Caco-2 (cell line): ENCODE results near the gene GRXCR2. TPM values are rescaled to one million over a fixed set of nuclear protein-coding genes. Genes with fewer than 3 reads are reported as not detected.
A peak's percentile ranks its signal among the peaks of the same experiment; 100 is the strongest.

ENCODE experiments used
- BruUV-seq: library from RNA; stranded (reverse); fragments of 400-500 nt; replicated peaks from 2 replicates; lab custom pipeline; 2021; lab: Mats Ljungman, UMichigan
- CTCF ChIA-PET: fragments of 300-600 bp; sonication (Branson Sonifier 250); formaldehyde crosslinking; loops from one replicate; lab custom pipeline; 2022; ENCODE audit warnings: antibody characterized with exemption; lab: Charles Lee
- POLR2A ChIA-PET: fragments of 300-600 bp; sonication (Branson Sonifier 250); formaldehyde crosslinking; loops from one replicate; lab custom pipeline; 2022; ENCODE audit warnings: antibody characterized with exemption; lab: Charles Lee
- DNase-seq, 2 experiments: peaks; one replicate each; pipeline versions ENCODE4 v3.0.0 to v3.0.0-alpha.2; 2020 to 2022
- H3K27me3 ChIP-seq: replicated peaks from 2 replicates; pipeline ENCODE4 v1.6.0; 2011; ENCODE audit warnings: low read length; ENCODE audit not compliant: control insufficient read depth, insufficient read depth
- H3K36me3 ChIP-seq: 2 replicates; pipeline ENCODE4 v1.5.1; 2011; ENCODE audit warnings: low read length; ENCODE audit not compliant: control insufficient read depth, insufficient read depth
- H3K4me1 ChIP-seq: fragments of 250-450 bp; sonication (Bioruptor Pico); 2 replicates; pipeline ENCODE4 v1.5.1; 2020; ENCODE audit warnings: mild to moderate bottlenecking
- H3K4me3 ChIP-seq: 2 replicates; pipeline ENCODE4 v1.5.1; 2011; ENCODE audit warnings: low read depth, mild to moderate bottlenecking, control low read depth, low read length
- H3K9me3 ChIP-seq: fragments of 250-450 bp; sonication (Bioruptor Pico); 2 replicates; pipeline ENCODE4 v1.5.1; 2020; ENCODE audit warnings: mild to moderate bottlenecking, moderate library complexity
- H3K27ac Mint-ChIP-seq: one replicate; pipeline ENCODE4 v1.8.0; 2022; ENCODE audit warnings: mixed read lengths; ENCODE audit not compliant: unreplicated experiment
- H3K27me3 Mint-ChIP-seq: one replicate; pipeline ENCODE4 v1.8.0; 2022; ENCODE audit warnings: mixed read lengths; ENCODE audit not compliant: insufficient read depth, unreplicated experiment
- H3K36me3 Mint-ChIP-seq: one replicate; pipeline ENCODE4 v1.8.0; 2022; ENCODE audit warnings: mild to moderate bottlenecking, mixed read lengths; ENCODE audit not compliant: insufficient read depth, unreplicated experiment
- H3K4me1 Mint-ChIP-seq: one replicate; pipeline ENCODE4 v1.8.0; 2022; ENCODE audit warnings: low read depth, mixed read lengths; ENCODE audit not compliant: unreplicated experiment
- H3K4me3 Mint-ChIP-seq: one replicate; pipeline ENCODE4 v1.8.0; 2022; ENCODE audit warnings: mild to moderate bottlenecking, moderate library complexity, mixed read lengths; ENCODE audit not compliant: unreplicated experiment
- H3K9me3 Mint-ChIP-seq: one replicate; pipeline ENCODE4 v1.8.0; 2022; ENCODE audit warnings: mixed read lengths; ENCODE audit not compliant: unreplicated experiment
- CTCF ChIP-seq, 2 experiments: fragments of 200-600 bp in 1 of 2; IDR thresholded peaks; 1 replicate in 1 of 2; 2 replicates in 1 of 2; pipeline versions ENCODE4 v1.5.1 to v1.8.0; 2011 to 2022; ENCODE audit warnings: antibody characterized with exemption in 1 of 2, control low read depth in 1 of 2, inconsistent platforms in 1 of 2, low read depth in 1 of 2, low read length in 1 of 2, mild to moderate bottlenecking in 1 of 2, moderate library complexity in 1 of 2; ENCODE audit not compliant: insufficient read depth in 1 of 2, severe bottlenecking in 1 of 2, unreplicated experiment in 1 of 2
- intact Hi-C: fragments of 100-400 bp; cut with micrococcal nuclease; formaldehyde crosslinking; loops from one replicate; pipeline ENCODE4 v1.10.0; 2022; ENCODE audit not compliant: unreplicated experiment
- total RNA-seq: library from RNA; stranded (reverse); gene quantifications from 2 replicates; pipeline ENCODE4 v1.2.3, GENCODE V29; 2022

GRXCR2 gene
- total RNA-seq, 1 experiment from 2014 or later, result not detected

GRCh38 chr5:145859453-145859852 lies 13.4 kb downstream of the GRXCR2 start:
- H3K36me3 Mint-ChIP-seq, result no peaks in the 10 kb centered on the region
- Histone ChIP-seq H3K4me3 (no peak overlapping the region), H3K9me3 (no peaks in the 10 kb centered on the region), H3K27me3 (no peaks in the 10 kb centered on the region), H3K4me1 (peaks cover 28% of the 10 kb centered on the region), H3K36me3 (no peaks in the 10 kb centered on the region)
- H3K27ac Mint-ChIP-seq, result no peak overlapping the region
- no peak for DNase-seq
- ChIA-PET POLR2A (no interaction called here), CTCF (interaction anchor here (0.7 kb wide), 1 partner anchor 35 kb away, joined by 3 read pairs; no protein-coding TSS in a partner anchor)
- BruUV-seq, result no TSS peak
- intact Hi-C loops, result no loop called here
- no peak overlapping the region for H3K4me3 Mint-ChIP-seq
- peaks cover 24% of the 10 kb centered on the region for H3K4me1 Mint-ChIP-seq
- no peaks in the 10 kb centered on the region for H3K9me3 Mint-ChIP-seq
- no peaks in the 10 kb centered on the region for H3K27me3 Mint-ChIP-seq
- TF ChIP-seq CTCF (IDR thresholded peaks at IDR 0.05; ENCODE audit: insufficient read depth in 1 of 2, low read depth in 1 of 2, low read length in 1 of 2, severe bottlenecking in 1 of 2, unreplicated experiment in 1 of 2), result no peak

GRCh38 chr5:145858959-145859358 lies 13.9 kb downstream of the GRXCR2 start:
- BruUV-seq, result no TSS peak

GRCh38 chr5:145856285-145856818 lies 16.5 kb downstream of the GRXCR2 start:
- Mint-ChIP-seq H3K36me3 (no peaks in the 10 kb centered on the region), H3K4me1 (peaks cover 41% of the 10 kb centered on the region), H3K9me3 (no peaks in the 10 kb centered on the region), H3K27ac (peak overlapping the region; percentile 56), H3K4me3 (peak overlapping the region; percentile 57), H3K27me3 (no peaks in the 10 kb centered on the region)
- Histone ChIP-seq H3K4me1 (peaks cover 39% of the 10 kb centered on the region), H3K9me3 (no peaks in the 10 kb centered on the region), H3K36me3 (no peaks in the 10 kb centered on the region), H3K27me3 (no peaks in the 10 kb centered on the region), H3K4me3 (no peak overlapping the region; the same call in 1 of the 2 replicates)
- ChIA-PET POLR2A (no interaction called here), CTCF (interaction anchor here (0.7 kb wide), 1 partner anchor 21 kb away, joined by 3 read pairs; the partner anchor contains the start of gene PRELID2)
- no peak for TF ChIP-seq CTCF (IDR thresholded peaks at IDR 0.05; ENCODE audit: insufficient read depth in 1 of 2, low read depth in 1 of 2, low read length in 1 of 2, severe bottlenecking in 1 of 2, unreplicated experiment in 1 of 2)
- DNase-seq, result peak; percentile 31 to 54
- intact Hi-C loops, result no loop called here
- BruUV-seq, result no TSS peak

More at GRCh38 chr5:145858959-145859358, 13.9 kb downstream of the GRXCR2 start:
- no peaks in the 10 kb centered on the region for H3K36me3 ChIP-seq
- TF ChIP-seq CTCF (IDR thresholded peaks at IDR 0.05; ENCODE audit: insufficient read depth in 1 of 2, low read depth in 1 of 2, low read length in 1 of 2, severe bottlenecking in 1 of 2, unreplicated experiment in 1 of 2), result no peak
- H3K4me3 ChIP-seq, result no peak overlapping the region
- POLR2A ChIA-PET, result no interaction called here
- Mint-ChIP-seq H3K4me3 (no peak overlapping the region), H3K9me3 (no peaks in the 10 kb centered on the region), H3K4me1 (peaks cover 29% of the 10 kb centered on the region), H3K27ac (no peak overlapping the region), H3K36me3 (no peaks in the 10 kb centered on the region), H3K27me3 (no peaks in the 10 kb centered on the region)
- no peak for DNase-seq
- no peaks in the 10 kb centered on the region for H3K9me3 ChIP-seq
- intact Hi-C loops, result no loop called here
- no peaks in the 10 kb centered on the region for H3K27me3 ChIP-seq
- peaks cover 33% of the 10 kb centered on the region for H3K4me1 ChIP-seq
- CTCF ChIA-PET, result interaction anchor here (0.7 kb wide), 1 partner anchor 35 kb away, joined by 3 read pairs; no protein-coding TSS in a partner anchor
